Prostate gland (tissue), 2 donors: ENCODE results near the gene MAMDC2. TPM values are rescaled to one million over a fixed set of nuclear protein-coding genes. Genes with fewer than 3 reads are reported as not detected.

Experiments used
- DNase-seq: peaks from one replicate; pipeline ENCODE4 v3.0.0-alpha.2; 2019; ENCODE audit warnings: low spot score
- H3K27ac ChIP-seq, 2 donors: fragments of 200-600 bp; sonication (generic); 2 replicates each; pipeline ENCODE4 v1.5.1; 2017 to 2019
- H3K27me3 ChIP-seq: fragments of 200-600 bp; sonication (generic); replicated peaks from 2 replicates; pipeline ENCODE4 v1.5.1; 2019; ENCODE audit not compliant: insufficient read depth
- H3K36me3 ChIP-seq, 2 donors: fragments of 200-600 bp; sonication (generic); 1 replicate in 1 of 2; 2 replicates in 1 of 2; pipeline versions ENCODE4 v1.5.1 to v1.8.1; 2017 to 2019
- H3K4me1 ChIP-seq: fragments of 200-600 bp; sonication (generic); replicated peaks from 2 replicates; pipeline ENCODE4 v1.5.1; 2019
- H3K4me3 ChIP-seq, 2 donors: fragments of 200-600 bp; sonication (generic); 2 replicates each; pipeline ENCODE4 v1.5.1; 2017 to 2019
- H3K9me3 ChIP-seq: fragments of 200-600 bp; sonication (generic); 2 replicates; pipeline ENCODE4 v1.5.1; 2017
- POLR2A ChIP-seq: fragments of 450-650 bp; IDR thresholded peaks from one replicate; pipeline ENCODE4 v1.6.1; 2016; ENCODE audit warnings: antibody characterized with exemption, mild to moderate bottlenecking
- POLR2AphosphoS5 ChIP-seq: sonication (generic); formaldehyde crosslinking; IDR thresholded peaks from one replicate; pipeline ENCODE4 v1.6.1; 2017; ENCODE audit warnings: antibody characterized with exemption
- WGBS: methylation state at CpG from one replicate; pipeline ENCODE4 v1.1.5; 2018; 5-methylcytosine and 5-hydroxymethylcytosine counted together
- intact Hi-C: fragments of 100-400 bp; cut with DNase I; formaldehyde crosslinking; loops from one replicate; pipeline ENCODE4 v1.14.2; 2022
- total RNA-seq, 2 donors: library from RNA; depleted of rRNA; stranded (reverse); fragments of >200 nt; gene quantifications; one replicate each; pipeline ENCODE4 v1.1.0, GENCODE V29; 2016
- TF ChIP-seq, protein P1 (sequence below), 4 experiments: fragments of 200-600 bp in 2 of 4; fragments of 450-650 bp in 2 of 4; sonication (generic) in 2 of 4; IDR thresholded peaks; 1 replicate in 3 of 4; 2 replicates in 1 of 4; pipeline ENCODE4 v1.5.1; 2016 to 2019; ENCODE audit warnings: antibody characterized with exemption in 4 of 4, mild to moderate bottlenecking in 2 of 4, moderate library complexity in 2 of 4

The MAMDC2 gene
- total RNA-seq, 2 donors from 2014 or later, result 4.2 to 33.8 TPM

DNA sequence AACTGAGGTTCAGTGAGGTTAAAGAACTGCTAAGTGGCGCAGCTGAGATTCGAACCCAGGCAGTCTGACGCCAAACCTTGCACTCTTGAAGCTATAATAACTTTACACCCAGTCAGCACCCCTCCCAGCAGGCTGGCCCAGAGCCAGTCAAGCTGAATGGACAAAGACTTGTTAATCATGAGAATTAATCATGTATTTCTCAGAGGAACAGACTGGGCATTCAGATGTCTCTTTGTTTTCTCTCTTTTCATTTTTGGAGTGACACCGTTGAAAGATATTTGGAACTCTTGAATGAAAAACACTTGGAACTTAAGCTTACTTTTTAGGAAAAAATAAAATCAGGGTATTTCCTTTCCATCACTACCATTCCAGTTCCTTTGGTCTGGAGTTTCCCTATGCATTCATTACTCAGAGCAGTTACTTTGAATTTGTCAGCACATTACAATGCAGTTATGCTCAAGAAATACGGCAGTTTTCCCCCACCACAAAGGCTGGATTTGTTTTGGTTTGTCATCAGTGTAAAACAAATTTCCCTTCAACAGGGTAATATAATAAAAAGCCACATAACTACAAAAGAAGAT is 22.6 kb upstream of the MAMDC2 start:
- no peak for DNase-seq
- Histone ChIP-seq H3K36me3 (no peaks in the 10 kb centered on the region), H3K4me1 (no peaks in the 10 kb centered on the region), H3K27me3 (no peaks in the 10 kb centered on the region), H3K27ac (no peak overlapping the region), H3K4me3 (no peak overlapping the region), H3K9me3 (no peaks in the 10 kb centered on the region)
- WGBS, result 52% methylated on average over 5 of the region's 5 CpGs
- intact Hi-C loops, result no loop called here
- TF ChIP-seq, protein P1, sequence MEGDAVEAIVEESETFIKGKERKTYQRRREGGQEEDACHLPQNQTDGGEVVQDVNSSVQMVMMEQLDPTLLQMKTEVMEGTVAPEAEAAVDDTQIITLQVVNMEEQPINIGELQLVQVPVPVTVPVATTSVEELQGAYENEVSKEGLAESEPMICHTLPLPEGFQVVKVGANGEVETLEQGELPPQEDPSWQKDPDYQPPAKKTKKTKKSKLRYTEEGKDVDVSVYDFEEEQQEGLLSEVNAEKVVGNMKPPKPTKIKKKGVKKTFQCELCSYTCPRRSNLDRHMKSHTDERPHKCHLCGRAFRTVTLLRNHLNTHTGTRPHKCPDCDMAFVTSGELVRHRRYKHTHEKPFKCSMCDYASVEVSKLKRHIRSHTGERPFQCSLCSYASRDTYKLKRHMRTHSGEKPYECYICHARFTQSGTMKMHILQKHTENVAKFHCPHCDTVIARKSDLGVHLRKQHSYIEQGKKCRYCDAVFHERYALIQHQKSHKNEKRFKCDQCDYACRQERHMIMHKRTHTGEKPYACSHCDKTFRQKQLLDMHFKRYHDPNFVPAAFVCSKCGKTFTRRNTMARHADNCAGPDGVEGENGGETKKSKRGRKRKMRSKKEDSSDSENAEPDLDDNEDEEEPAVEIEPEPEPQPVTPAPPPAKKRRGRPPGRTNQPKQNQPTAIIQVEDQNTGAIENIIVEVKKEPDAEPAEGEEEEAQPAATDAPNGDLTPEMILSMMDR (IDR thresholded peaks at IDR 0.05), result no peak
- TF ChIP-seq POLR2AphosphoS5 (no peak), POLR2A (no peak)

DNA sequence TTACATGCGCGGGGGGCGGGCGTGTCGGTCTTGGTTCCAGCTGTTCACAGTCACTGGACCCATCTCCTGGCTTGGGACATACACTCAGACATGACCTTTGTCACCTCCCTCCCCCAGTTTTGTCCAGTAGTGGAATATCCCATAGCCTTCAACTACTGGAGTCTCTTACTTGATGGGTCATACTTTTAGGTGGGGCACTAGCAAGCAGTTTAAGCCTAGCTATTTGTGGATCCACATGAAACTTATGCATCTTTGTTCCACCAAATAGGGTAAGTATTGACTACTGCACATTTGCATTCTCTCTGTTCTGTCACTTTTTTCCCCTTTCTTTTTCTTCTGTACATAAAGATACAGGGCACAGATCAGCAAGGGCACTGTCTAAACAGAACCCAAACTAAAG is 15.4 kb upstream of the MAMDC2 start:
- intact Hi-C loops, result no loop called here
- TF ChIP-seq POLR2AphosphoS5 (no peak), POLR2A (no peak)
- TF ChIP-seq, protein P1 (IDR thresholded peaks at IDR 0.05), result no peak
- H3K4me3 ChIP-seq, result no peak overlapping the region
- no peaks in the 10 kb centered on the region for H3K27me3 ChIP-seq
- no peak for DNase-seq
- no peaks in the 10 kb centered on the region for H3K9me3 ChIP-seq
- H3K4me1 ChIP-seq, result no peaks in the 10 kb centered on the region
- H3K36me3 ChIP-seq, result no peaks in the 10 kb centered on the region
- WGBS, result 75% methylated on average over 5 of the region's 5 CpGs
- H3K27ac ChIP-seq, result no peak overlapping the region

DNA sequence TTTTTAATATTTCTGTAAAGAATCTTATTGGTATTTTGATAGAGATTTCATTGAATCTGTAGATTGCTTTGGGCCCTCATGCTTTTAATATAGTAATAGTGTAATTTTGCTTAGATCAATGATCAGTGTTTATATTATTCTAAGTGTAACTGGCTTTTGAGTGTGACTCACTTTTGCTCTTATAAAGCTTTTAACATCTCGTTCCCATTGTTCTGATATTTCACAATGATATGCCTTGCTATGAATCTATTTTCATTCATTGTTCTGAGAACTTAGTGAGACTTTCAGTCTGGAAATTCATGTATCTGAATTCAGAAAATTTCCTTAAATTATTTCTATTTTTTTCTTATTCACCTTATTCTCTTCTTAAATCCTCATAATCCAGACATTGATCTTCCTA is 13.5 kb upstream of the MAMDC2 start:
- no peaks in the 10 kb centered on the region for H3K4me1 ChIP-seq
- no peak overlapping the region for H3K4me3 ChIP-seq
- H3K27me3 ChIP-seq, result no peaks in the 10 kb centered on the region
- TF ChIP-seq POLR2A (no peak), POLR2AphosphoS5 (no peak)
- TF ChIP-seq, protein P1 (IDR thresholded peaks at IDR 0.05), result no peak
- no peaks in the 10 kb centered on the region for H3K36me3 ChIP-seq
- DNase-seq, result no peak
- 79% methylated on average over 1 of the region's 1 CpG for WGBS
- H3K9me3 ChIP-seq, result no peaks in the 10 kb centered on the region
- intact Hi-C loops, result no loop called here
- no peak overlapping the region for H3K27ac ChIP-seq

DNA sequence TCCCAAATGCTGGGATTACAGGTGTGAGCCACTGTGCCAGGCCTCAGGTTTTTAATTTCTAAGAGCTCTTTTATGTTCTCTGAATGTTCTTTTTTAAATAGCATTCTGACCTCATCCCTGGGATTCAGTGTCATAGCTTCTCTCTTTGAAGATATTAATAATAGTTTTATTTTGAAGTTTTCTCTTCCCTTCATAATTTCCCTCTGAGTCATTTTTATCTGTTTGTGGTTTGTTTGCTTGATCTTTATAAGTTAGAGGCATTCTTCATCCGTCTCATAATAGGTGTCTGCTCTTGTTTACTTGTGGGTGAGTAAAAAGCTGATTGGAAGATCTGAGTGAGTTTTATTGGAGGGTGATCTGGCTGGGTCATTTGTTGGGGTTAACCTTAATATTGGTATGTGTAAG is 12.5 kb upstream of the MAMDC2 start:
- Histone ChIP-seq H3K9me3 (no peaks in the 10 kb centered on the region), H3K27me3 (no peaks in the 10 kb centered on the region), H3K36me3 (no peaks in the 10 kb centered on the region), H3K27ac (no peak overlapping the region), H3K4me1 (no peaks in the 10 kb centered on the region), H3K4me3 (no peak overlapping the region)
- DNase-seq, result no peak
- no peak for TF ChIP-seq POLR2A
- TF ChIP-seq, protein P1 (IDR thresholded peaks at IDR 0.05), result no peak
- TF ChIP-seq POLR2AphosphoS5, result no peak
- 16% methylated on average over 1 of the region's 1 CpG for WGBS
- intact Hi-C loops, result no loop called here

DNA sequence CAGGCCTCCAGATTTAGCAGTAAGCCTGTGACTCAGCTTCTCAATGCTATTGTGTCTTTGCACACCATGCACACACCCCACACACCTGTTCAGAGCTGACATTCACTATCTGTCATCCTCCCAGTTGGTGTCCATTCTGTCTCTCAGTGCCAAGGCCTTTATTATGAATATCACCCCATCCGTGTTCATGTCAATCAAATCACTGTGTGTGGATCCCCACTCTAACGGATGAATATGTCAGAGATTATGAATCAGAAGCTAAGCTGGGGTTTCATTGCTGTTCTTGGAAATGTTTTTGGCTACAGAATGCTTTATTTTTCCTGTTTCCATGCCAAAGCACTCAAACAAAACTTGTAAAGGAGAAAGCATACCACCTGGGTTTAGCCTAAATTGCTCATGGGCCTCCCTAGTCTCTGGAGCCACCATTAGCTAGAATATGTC is 9.4 kb upstream of the MAMDC2 start:
- no peak overlapping the region for H3K4me3 ChIP-seq
- intact Hi-C loops, result no loop called here
- TF ChIP-seq POLR2AphosphoS5 (no peak), POLR2A (no peak)
- TF ChIP-seq, protein P1 (IDR thresholded peaks at IDR 0.05), result no peak
- H3K27me3 ChIP-seq, result no peaks in the 10 kb centered on the region
- H3K36me3 ChIP-seq, result no peaks in the 10 kb centered on the region
- no peaks in the 10 kb centered on the region for H3K9me3 ChIP-seq
- H3K4me1 ChIP-seq, result no peaks in the 10 kb centered on the region
- WGBS, result 61% methylated on average over 2 of the region's 2 CpGs
- H3K27ac ChIP-seq, result no peak overlapping the region
- no peak for DNase-seq
